Caco-2 (cell line): Measurements from ENCODE around the gene GSTT2. TPM values are rescaled to one million over a fixed set of nuclear protein-coding genes. Genes with fewer than 3 reads are reported as not detected.
A peak's percentile ranks its signal among the peaks of the same experiment; 100 is the strongest.

ENCODE experiments used
- BruUV-seq: library from RNA; stranded (reverse); fragments of 400-500 nt; replicated peaks from 2 replicates; lab custom pipeline; 2021; lab: Mats Ljungman, UMichigan
- CTCF ChIA-PET: fragments of 300-600 bp; sonication (Branson Sonifier 250); formaldehyde crosslinking; loops from one replicate; lab custom pipeline; 2022; ENCODE audit warnings: antibody characterized with exemption; lab: Charles Lee
- POLR2A ChIA-PET: fragments of 300-600 bp; sonication (Branson Sonifier 250); formaldehyde crosslinking; loops from one replicate; lab custom pipeline; 2022; ENCODE audit warnings: antibody characterized with exemption; lab: Charles Lee
- DNase-seq, 2 experiments: peaks; one replicate each; pipeline versions ENCODE4 v3.0.0 to v3.0.0-alpha.2; 2020 to 2022
- H3K27me3 ChIP-seq: replicated peaks from 2 replicates; pipeline ENCODE4 v1.6.0; 2011; ENCODE audit warnings: low read length; ENCODE audit not compliant: control insufficient read depth, insufficient read depth
- H3K36me3 ChIP-seq: 2 replicates; pipeline ENCODE4 v1.5.1; 2011; ENCODE audit warnings: low read length; ENCODE audit not compliant: control insufficient read depth, insufficient read depth
- H3K4me1 ChIP-seq: fragments of 250-450 bp; sonication (Bioruptor Pico); 2 replicates; pipeline ENCODE4 v1.5.1; 2020; ENCODE audit warnings: mild to moderate bottlenecking
- H3K4me3 ChIP-seq: 2 replicates; pipeline ENCODE4 v1.5.1; 2011; ENCODE audit warnings: low read depth, mild to moderate bottlenecking, control low read depth, low read length
- H3K9me3 ChIP-seq: fragments of 250-450 bp; sonication (Bioruptor Pico); 2 replicates; pipeline ENCODE4 v1.5.1; 2020; ENCODE audit warnings: mild to moderate bottlenecking, moderate library complexity
- H3K27ac Mint-ChIP-seq: one replicate; pipeline ENCODE4 v1.8.0; 2022; ENCODE audit warnings: mixed read lengths; ENCODE audit not compliant: unreplicated experiment
- H3K27me3 Mint-ChIP-seq: one replicate; pipeline ENCODE4 v1.8.0; 2022; ENCODE audit warnings: mixed read lengths; ENCODE audit not compliant: insufficient read depth, unreplicated experiment
- H3K36me3 Mint-ChIP-seq: one replicate; pipeline ENCODE4 v1.8.0; 2022; ENCODE audit warnings: mild to moderate bottlenecking, mixed read lengths; ENCODE audit not compliant: insufficient read depth, unreplicated experiment
- H3K4me1 Mint-ChIP-seq: one replicate; pipeline ENCODE4 v1.8.0; 2022; ENCODE audit warnings: low read depth, mixed read lengths; ENCODE audit not compliant: unreplicated experiment
- H3K4me3 Mint-ChIP-seq: one replicate; pipeline ENCODE4 v1.8.0; 2022; ENCODE audit warnings: mild to moderate bottlenecking, moderate library complexity, mixed read lengths; ENCODE audit not compliant: unreplicated experiment
- H3K9me3 Mint-ChIP-seq: one replicate; pipeline ENCODE4 v1.8.0; 2022; ENCODE audit warnings: mixed read lengths; ENCODE audit not compliant: unreplicated experiment
- CTCF ChIP-seq, 2 experiments: fragments of 200-600 bp in 1 of 2; IDR thresholded peaks; 1 replicate in 1 of 2; 2 replicates in 1 of 2; pipeline versions ENCODE4 v1.5.1 to v1.8.0; 2011 to 2022; ENCODE audit warnings: antibody characterized with exemption in 1 of 2, control low read depth in 1 of 2, inconsistent platforms in 1 of 2, low read depth in 1 of 2, low read length in 1 of 2, mild to moderate bottlenecking in 1 of 2, moderate library complexity in 1 of 2; ENCODE audit not compliant: insufficient read depth in 1 of 2, severe bottlenecking in 1 of 2, unreplicated experiment in 1 of 2
- intact Hi-C: fragments of 100-400 bp; cut with micrococcal nuclease; formaldehyde crosslinking; loops from one replicate; pipeline ENCODE4 v1.10.0; 2022; ENCODE audit not compliant: unreplicated experiment
- total RNA-seq: library from RNA; stranded (reverse); gene quantifications from 2 replicates; pipeline ENCODE4 v1.2.3, GENCODE V29; 2022

The GSTT2 gene
- total RNA-seq, 1 experiment from 2014 or later = 0.82 TPM

- Mint-ChIP-seq H3K27me3 (no peaks in the 10 kb centered on the region), H3K27ac (peak overlapping the region; percentile 65), H3K4me3 (no peak overlapping the region), H3K4me1 (peaks cover 20% of the 10 kb centered on the region), H3K9me3 (peaks cover 12% of the 10 kb centered on the region), H3K36me3 (peaks cover 15% of the 10 kb centered on the region)
- POLR2A ChIA-PET = no interaction called here
- no TSS peak for BruUV-seq
- Histone ChIP-seq H3K9me3 (peaks cover 11% of the 10 kb centered on the region; the same call in 1 of the 2 replicates), H3K4me3 (no peak overlapping the region), H3K36me3 (no peaks in the 10 kb centered on the region), H3K27me3 (no peaks in the 10 kb centered on the region), H3K4me1 (peaks cover 26% of the 10 kb centered on the region)
- TF ChIP-seq CTCF (IDR thresholded peaks at IDR 0.05; ENCODE audit: insufficient read depth in 1 of 2, low read depth in 1 of 2, low read length in 1 of 2, severe bottlenecking in 1 of 2, unreplicated experiment in 1 of 2) = no peak
- intact Hi-C loops = no loop called here
- DNase-seq = no peak
- CTCF ChIA-PET = interaction anchor here (1.1 kb wide), 1 partner anchor 149 kb away, joined by 5 read pairs; the partner anchor contains the start of gene SLC2A11
Measured at GRCh38 chr22:24006914-24007214, 26.9 kb downstream of the GSTT2 start.

GRCh38 chr22:24007253-24008021 is 27.5 kb downstream of the GSTT2 start:
- Histone ChIP-seq H3K27me3 (no peaks in the 10 kb centered on the region), H3K36me3 (no peaks in the 10 kb centered on the region), H3K4me1 (peaks cover 26% of the 10 kb centered on the region), H3K9me3 (peaks cover 11% of the 10 kb centered on the region; the same call in 1 of the 2 replicates), H3K4me3 (no peak overlapping the region)
- Mint-ChIP-seq H3K36me3 (peaks cover 15% of the 10 kb centered on the region), H3K27me3 (no peaks in the 10 kb centered on the region), H3K4me1 (peaks cover 20% of the 10 kb centered on the region), H3K4me3 (no peak overlapping the region), H3K27ac (peak overlapping the region; percentile 65), H3K9me3 (peaks cover 12% of the 10 kb centered on the region)
- intact Hi-C loops = no loop called here
- TF ChIP-seq CTCF (IDR thresholded peaks at IDR 0.05; ENCODE audit: insufficient read depth in 1 of 2, low read depth in 1 of 2, low read length in 1 of 2, severe bottlenecking in 1 of 2, unreplicated experiment in 1 of 2) = no peak
- POLR2A ChIA-PET = no interaction called here
- CTCF ChIA-PET = no interaction called here
- DNase-seq = no peak
- no TSS peak for BruUV-seq

GRCh38 chr22:24008022-24008283 is 28.0 kb downstream of the GSTT2 start:
- H3K27me3 Mint-ChIP-seq = no peaks in the 10 kb centered on the region
- Histone ChIP-seq H3K27me3 (no peaks in the 10 kb centered on the region), H3K4me1 (peaks cover 26% of the 10 kb centered on the region), H3K9me3 (peaks cover 11% of the 10 kb centered on the region; the same call in 1 of the 2 replicates), H3K36me3 (no peaks in the 10 kb centered on the region), H3K4me3 (no peak overlapping the region)
- H3K4me3 Mint-ChIP-seq = no peak overlapping the region
- peak overlapping the region; percentile 65 for H3K27ac Mint-ChIP-seq
- intact Hi-C loops = no loop called here
- peaks cover 15% of the 10 kb centered on the region for H3K36me3 Mint-ChIP-seq
- no peak for DNase-seq
- no peak for TF ChIP-seq CTCF (IDR thresholded peaks at IDR 0.05; ENCODE audit: insufficient read depth in 1 of 2, low read depth in 1 of 2, low read length in 1 of 2, severe bottlenecking in 1 of 2, unreplicated experiment in 1 of 2)
- BruUV-seq = TSS peak; percentile 85
- H3K9me3 Mint-ChIP-seq = peaks cover 12% of the 10 kb centered on the region
- CTCF ChIA-PET = no interaction called here
- H3K4me1 Mint-ChIP-seq = peaks cover 20% of the 10 kb centered on the region
- POLR2A ChIA-PET = no interaction called here
